ENCODE measurements around the gene IFNA8. TPM values are rescaled to one million over a fixed set of nuclear protein-coding genes. Genes with fewer than 3 reads are reported as not detected.

The IFNA8 gene
- total RNA-seq, 1 donor from 2014 or later = not detected

DNA sequence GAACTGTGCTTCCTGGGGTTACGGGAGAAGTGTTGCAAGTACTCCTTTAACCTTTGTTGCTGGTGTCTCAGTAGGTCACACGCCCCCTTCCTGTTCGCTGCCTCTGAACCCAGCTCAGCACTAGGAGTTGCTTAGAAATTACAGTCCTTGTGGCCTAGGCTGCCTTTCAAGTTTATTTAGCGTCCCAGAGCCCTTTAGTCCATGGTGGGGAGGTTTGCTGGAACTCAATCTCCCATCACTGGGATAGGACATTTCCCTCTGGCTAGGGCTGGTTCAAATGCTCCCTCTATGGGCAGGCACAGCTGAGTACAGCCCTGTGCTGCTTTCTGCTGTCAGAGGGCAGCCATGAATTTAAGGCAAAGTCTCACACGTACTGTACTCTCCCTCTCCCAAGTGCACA lies 4.7 kb downstream of the IFNA8 start:
- DNase-seq (ENCODE audit: low spot score in 2 of 2, unreplicated experiment in 2 of 2) = no peak
- Mint-ChIP-seq H3K27ac (no peak overlapping the region), H3K4me1 (no peaks in the 10 kb centered on the region), H3K27me3 (ENCODE audit: low read depth) (no peaks in the 10 kb centered on the region), H3K36me3 (no peaks in the 10 kb centered on the region), H3K4me3 (no peak overlapping the region), H3K9me3 (no peaks in the 10 kb centered on the region)
- TF ChIP-seq, protein P1, sequence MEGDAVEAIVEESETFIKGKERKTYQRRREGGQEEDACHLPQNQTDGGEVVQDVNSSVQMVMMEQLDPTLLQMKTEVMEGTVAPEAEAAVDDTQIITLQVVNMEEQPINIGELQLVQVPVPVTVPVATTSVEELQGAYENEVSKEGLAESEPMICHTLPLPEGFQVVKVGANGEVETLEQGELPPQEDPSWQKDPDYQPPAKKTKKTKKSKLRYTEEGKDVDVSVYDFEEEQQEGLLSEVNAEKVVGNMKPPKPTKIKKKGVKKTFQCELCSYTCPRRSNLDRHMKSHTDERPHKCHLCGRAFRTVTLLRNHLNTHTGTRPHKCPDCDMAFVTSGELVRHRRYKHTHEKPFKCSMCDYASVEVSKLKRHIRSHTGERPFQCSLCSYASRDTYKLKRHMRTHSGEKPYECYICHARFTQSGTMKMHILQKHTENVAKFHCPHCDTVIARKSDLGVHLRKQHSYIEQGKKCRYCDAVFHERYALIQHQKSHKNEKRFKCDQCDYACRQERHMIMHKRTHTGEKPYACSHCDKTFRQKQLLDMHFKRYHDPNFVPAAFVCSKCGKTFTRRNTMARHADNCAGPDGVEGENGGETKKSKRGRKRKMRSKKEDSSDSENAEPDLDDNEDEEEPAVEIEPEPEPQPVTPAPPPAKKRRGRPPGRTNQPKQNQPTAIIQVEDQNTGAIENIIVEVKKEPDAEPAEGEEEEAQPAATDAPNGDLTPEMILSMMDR (IDR thresholded peaks at IDR 0.05; ENCODE audit: unreplicated experiment) = no peak

DNA sequence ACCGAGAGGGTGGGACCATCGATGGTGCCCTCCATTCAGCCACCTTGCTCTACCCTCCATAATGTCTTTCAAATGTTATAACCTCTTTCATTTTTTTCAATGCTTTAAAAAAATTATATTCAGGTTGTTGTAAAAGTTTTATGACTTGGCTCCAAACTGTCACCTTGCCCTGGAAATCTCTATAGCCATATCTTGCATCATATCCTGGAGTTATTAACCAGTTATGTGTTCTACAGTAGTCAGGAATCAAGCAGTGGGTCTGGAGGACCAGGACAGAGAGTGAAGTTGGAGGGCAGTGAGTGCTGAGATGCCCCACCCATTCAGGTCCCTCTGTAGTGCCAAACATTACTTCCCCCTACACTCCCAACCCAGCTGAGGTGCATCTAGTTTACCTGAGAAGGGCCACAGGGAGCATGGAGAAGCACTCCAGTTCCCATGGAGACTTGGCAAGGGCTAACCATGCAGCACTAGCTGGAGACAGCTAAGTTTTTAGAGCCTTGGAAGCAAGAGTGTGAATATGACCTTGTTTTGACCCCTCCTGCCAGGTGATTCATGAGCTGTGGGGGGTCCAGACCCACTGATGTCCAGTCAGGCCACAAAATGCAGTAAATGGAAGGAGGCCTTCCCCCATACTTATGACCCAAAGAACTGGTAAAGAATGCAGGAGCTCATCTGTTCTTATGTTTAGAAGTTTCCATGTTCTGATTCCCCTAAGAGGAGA lies 5.5 kb downstream of the IFNA8 start:
- Mint-ChIP-seq H3K27ac (no peak overlapping the region), H3K36me3 (no peaks in the 10 kb centered on the region), H3K27me3 (ENCODE audit: low read depth) (no peaks in the 10 kb centered on the region), H3K4me1 (no peaks in the 10 kb centered on the region), H3K9me3 (no peaks in the 10 kb centered on the region), H3K4me3 (no peak overlapping the region)
- DNase-seq (ENCODE audit: low spot score in 2 of 2, unreplicated experiment in 2 of 2) = no peak
- TF ChIP-seq, protein P1 (IDR thresholded peaks at IDR 0.05; ENCODE audit: unreplicated experiment) = no peak

DNA sequence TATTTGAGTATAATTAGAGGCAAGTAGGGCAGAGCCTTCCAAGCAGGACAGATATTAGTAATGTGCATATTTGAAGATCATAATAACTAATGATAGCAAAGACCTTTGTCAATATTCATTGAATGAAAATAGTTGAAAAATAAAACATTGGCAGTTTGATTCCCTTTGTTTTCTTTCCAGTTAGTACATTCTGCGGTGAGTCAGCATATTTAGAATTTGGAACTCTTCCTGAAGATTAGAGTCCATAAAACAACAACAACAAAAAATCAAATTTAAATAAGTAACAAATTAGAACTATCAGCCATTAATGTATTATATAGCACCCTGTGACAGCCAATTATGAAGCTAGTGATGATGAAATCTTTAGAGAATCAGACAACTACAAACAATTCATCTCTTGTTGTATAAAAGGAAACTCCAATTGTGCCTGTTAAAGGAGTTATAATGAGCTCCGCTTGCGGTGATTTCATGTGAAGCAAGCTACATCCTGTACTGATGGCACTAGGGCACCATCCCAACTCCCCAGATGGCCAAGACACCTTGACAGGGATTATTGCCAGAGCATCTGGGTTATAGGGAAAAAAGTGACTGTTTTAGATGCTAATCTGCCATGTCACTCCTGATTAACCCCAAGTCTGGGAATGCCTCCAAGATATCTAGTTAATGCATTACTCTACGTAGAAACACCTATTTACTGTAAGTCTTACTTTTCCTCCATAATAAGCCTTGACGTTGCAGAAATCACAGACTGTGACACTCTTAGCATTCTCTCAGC lies 6.8 kb downstream of the IFNA8 start:
- no peak for DNase-seq (ENCODE audit: low spot score in 2 of 2, unreplicated experiment in 2 of 2)
- H3K4me3 Mint-ChIP-seq = no peak overlapping the region
- TF ChIP-seq, protein P1 (IDR thresholded peaks at IDR 0.05; ENCODE audit: unreplicated experiment) = no peak
- no peaks in the 10 kb centered on the region for H3K9me3 Mint-ChIP-seq
- H3K27ac Mint-ChIP-seq = no peak overlapping the region
- H3K36me3 Mint-ChIP-seq = no peaks in the 10 kb centered on the region
- H3K27me3 Mint-ChIP-seq (ENCODE audit: low read depth) = no peaks in the 10 kb centered on the region
- H3K4me1 Mint-ChIP-seq = no peaks in the 10 kb centered on the region

DNA sequence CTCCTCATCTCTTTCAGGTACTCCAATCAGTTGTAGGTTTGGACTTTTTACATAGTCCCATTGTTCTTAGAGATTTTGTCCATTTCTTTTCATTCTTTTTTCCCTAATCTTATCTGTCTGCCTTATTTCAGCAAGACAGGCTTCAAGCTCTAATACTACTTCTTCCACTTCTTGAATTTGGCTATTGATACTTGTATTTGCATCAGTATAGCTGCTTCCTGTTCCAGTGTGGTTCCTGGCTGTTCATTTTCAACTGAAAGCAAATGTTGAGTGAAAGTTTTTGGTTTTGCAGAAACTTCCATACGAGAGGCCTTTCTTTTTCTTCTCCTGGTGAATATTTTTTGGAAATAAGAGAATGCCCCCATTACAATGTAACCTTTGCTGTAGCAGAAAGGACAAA lies 19.3 kb downstream of the IFNA8 start:
- Mint-ChIP-seq H3K4me3 (no peak overlapping the region), H3K36me3 (no peaks in the 10 kb centered on the region), H3K4me1 (no peaks in the 10 kb centered on the region), H3K27me3 (ENCODE audit: low read depth) (no peaks in the 10 kb centered on the region), H3K27ac (no peak overlapping the region), H3K9me3 (peaks cover 13% of the 10 kb centered on the region)
- DNase-seq (ENCODE audit: low spot score in 2 of 2, unreplicated experiment in 2 of 2) = no peak
- TF ChIP-seq, protein P1 (IDR thresholded peaks at IDR 0.05; ENCODE audit: unreplicated experiment) = no peak

DNA sequence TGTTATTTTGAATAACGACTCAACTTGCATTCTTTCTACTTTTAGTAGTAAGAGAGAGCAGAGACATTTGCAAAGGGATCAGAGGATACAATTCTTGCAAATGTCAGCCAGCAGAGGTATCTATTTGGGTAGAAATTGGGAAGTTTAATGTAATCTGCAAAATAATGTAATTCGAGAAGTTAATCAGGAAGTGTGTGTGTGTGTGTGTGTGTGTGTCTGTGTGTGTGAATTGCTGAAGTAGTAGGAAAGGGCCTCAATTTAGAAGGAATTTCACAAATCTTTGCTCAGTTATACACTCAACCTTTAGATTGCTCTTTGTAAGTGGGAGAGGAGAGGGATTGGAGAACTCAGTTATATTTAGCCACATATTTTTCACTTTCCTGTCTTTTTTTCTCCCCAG lies 20.3 kb downstream of the IFNA8 start:
- DNase-seq (ENCODE audit: low spot score in 2 of 2, unreplicated experiment in 2 of 2) = no peak
- Mint-ChIP-seq H3K4me1 (no peaks in the 10 kb centered on the region), H3K36me3 (no peaks in the 10 kb centered on the region), H3K27ac (no peak overlapping the region), H3K27me3 (ENCODE audit: low read depth) (no peaks in the 10 kb centered on the region), H3K9me3 (peaks cover 13% of the 10 kb centered on the region), H3K4me3 (no peak overlapping the region)
- TF ChIP-seq, protein P1 (IDR thresholded peaks at IDR 0.05; ENCODE audit: unreplicated experiment) = no peak

All from mesothelial cell of epicardium (in vitro differentiated cells).